GM12865 (cell line): ENCODE measurements around the gene DOCK1.

ENCODE experiments used
- DNase-seq: peaks from one replicate; pipeline ENCODE4 v3.0.0; 2010; ENCODE audit warnings: low read depth
- H3K4me3 ChIP-seq: 2 replicates; pipeline ENCODE4 v1.5.1; 2011; ENCODE audit warnings: mild to moderate bottlenecking, low read depth, low read length, control low read depth
- CTCF ChIP-seq: IDR thresholded peaks from 2 replicates; pipeline ENCODE4 v1.5.1; 2011; ENCODE audit warnings: low read length, control low read depth, low read depth, inconsistent platforms; ENCODE audit not compliant: insufficient read depth; ENCODE audit errors: missing control alignments

Gene DOCK1

GRCh38 chr10:127310430-127310829, 405.2 kb downstream of the DOCK1 start:
- H3K4me3 ChIP-seq = no peak overlapping the region
- no peak for TF ChIP-seq CTCF
- DNase-seq = no peak

- H3K4me3 ChIP-seq = no peak overlapping the region
- TF ChIP-seq CTCF = no peak
- DNase-seq = no peak
Measured at GRCh38 chr10:127310923-127311322, 405.7 kb downstream of the DOCK1 start.

GRCh38 chr10:127313996-127314700, 408.9 kb downstream of the DOCK1 start:
- TF ChIP-seq CTCF = no peak
- no peak overlapping the region for H3K4me3 ChIP-seq
- no peak for DNase-seq

GRCh38 chr10:127314797-127315196, 409.6 kb downstream of the DOCK1 start:
- no peak for TF ChIP-seq CTCF
- no peak overlapping the region for H3K4me3 ChIP-seq
- DNase-seq = no peak

- DNase-seq = no peak
- H3K4me3 ChIP-seq = no peak overlapping the region
Measured at GRCh38 chr10:127315888-127316287, 410.7 kb downstream of the DOCK1 start.

GRCh38 chr10:127318396-127318795, 413.2 kb downstream of the DOCK1 start:
- no peak for DNase-seq
- no peak overlapping the region for H3K4me3 ChIP-seq
- no peak for TF ChIP-seq CTCF

More at GRCh38 chr10:127315888-127316287, 410.7 kb downstream of the DOCK1 start:
- TF ChIP-seq CTCF = no peak

GRCh38 chr10:127319271-127319670, 414.0 kb downstream of the DOCK1 start:
- H3K4me3 ChIP-seq = no peak overlapping the region
- no peak for DNase-seq
- TF ChIP-seq CTCF = no peak
